Ovary (tissue), 3 donors: ENCODE results near the gene SHISA9.

Experiments
- CTCF ChIP-seq, 3 donors: fragments of 450-650 bp in 2 of 3; fragments of 200-600 bp in 1 of 3; IDR thresholded peaks; one replicate each; pipeline versions ENCODE4 v1.5.1 to v1.8.0; 2016 to 2022; ENCODE audit warnings: antibody characterized with exemption in 3 of 3, mild to moderate bottlenecking in 1 of 3
- EP300 ChIP-seq: sonication (generic); formaldehyde crosslinking; IDR thresholded peaks from one replicate; pipeline ENCODE4 v1.6.1; 2017; ENCODE audit warnings: antibody characterized with exemption
- POLR2A ChIP-seq: fragments of 450-650 bp; IDR thresholded peaks from one replicate; pipeline ENCODE4 v1.6.1; 2017; ENCODE audit warnings: antibody characterized with exemption, mild to moderate bottlenecking, moderate library complexity
- donor health status: DM: no; HTN: no; CAD: no.

GRCh38 chr16:13155780-13156179 is 254.4 kb downstream of the SHISA9 start:
- TF ChIP-seq CTCF (IDR thresholded peaks at IDR 0.05) (no peak), EP300 (no peak), POLR2A (no peak)
